NCI-H146 (cell line): ENCODE data around the gene ASB8.
A peak's percentile ranks its signal among the peaks of the same experiment; 100 is the strongest.
"Not testable (repeated sequence)": the region's sequence is repeated elsewhere in the genome, so short reads cannot be mapped to it uniquely, and the experiment has no call there.

Experiments
- DNase-seq: peaks from one replicate; lab custom pipeline; 2025; lab: John Stamatoyannopoulos, UW

ASB8 gene

GRCh38 chr12:48142818-48143674 is 14.3 kb downstream of the ASB8 start:
- no peak for DNase-seq

GRCh38 chr12:48135027-48135426 is 22.3 kb downstream of the ASB8 start:
- DNase-seq, result no peak

DNA sequence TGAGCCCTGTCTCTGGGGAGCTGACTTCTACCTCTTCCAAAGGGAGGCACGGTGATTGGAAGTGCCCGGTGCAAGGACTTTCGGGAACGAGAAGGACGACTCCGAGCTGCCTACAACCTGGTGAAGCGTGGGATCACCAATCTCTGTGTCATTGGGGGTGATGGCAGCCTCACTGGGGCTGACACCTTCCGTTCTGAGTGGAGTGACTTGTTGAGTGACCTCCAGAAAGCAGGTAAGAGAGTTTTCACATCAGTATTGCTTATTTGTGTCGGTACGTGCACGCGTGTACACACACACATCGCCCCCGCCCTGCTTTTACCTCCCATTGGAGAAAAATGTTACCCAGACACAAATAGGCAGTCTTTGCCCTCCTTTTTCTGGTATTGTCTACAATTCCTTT is 24.5 kb downstream of the ASB8 start:
- no peak for DNase-seq

DNA sequence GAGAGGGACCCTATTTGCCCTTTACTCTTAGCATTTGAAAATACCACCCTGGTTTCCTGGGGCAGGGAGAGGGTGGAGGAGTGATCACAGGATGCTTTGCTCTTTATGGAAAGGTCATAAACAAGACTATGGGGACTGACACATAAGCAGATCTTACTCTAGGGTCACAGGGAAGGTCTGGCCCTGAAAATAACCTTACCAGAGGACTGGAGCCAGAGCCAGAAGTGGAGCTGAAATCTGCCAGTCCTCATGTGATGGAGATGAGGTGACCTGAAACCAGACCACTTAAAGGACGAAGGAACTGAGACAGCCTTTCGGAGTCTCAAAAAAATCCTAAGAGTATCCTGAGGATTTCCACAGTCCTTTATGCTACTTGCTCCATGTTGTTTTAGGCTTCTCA is 25.8 kb downstream of the ASB8 start:
- DNase-seq, result no peak

DNA sequence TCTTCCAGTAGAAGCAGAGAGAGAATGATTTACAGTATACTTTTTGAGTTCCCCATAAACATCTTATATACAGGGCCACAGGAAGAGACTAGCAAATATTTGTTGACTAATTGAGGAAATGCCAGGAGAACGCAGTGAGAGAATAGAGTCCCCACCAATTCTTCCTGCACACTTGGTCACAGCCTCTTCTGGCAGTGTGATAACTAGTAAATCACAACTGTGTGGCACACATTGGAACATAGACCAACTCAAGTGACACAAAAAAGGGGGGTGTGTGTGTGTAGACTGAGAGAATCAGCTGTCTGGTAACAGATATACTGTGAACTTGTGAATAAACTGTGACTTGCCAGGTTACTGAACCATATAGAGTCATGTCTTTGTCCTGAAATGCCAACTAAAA is 27.9 kb downstream of the ASB8 start:
- DNase-seq, result no peak

- no peak for DNase-seq
Measured at GRCh38 chr12:48128800-48129199, 28.5 kb downstream of the ASB8 start.

- no peak for DNase-seq
Measured at GRCh38 chr12:48126953-48127630, 30.2 kb downstream of the ASB8 start.

DNA sequence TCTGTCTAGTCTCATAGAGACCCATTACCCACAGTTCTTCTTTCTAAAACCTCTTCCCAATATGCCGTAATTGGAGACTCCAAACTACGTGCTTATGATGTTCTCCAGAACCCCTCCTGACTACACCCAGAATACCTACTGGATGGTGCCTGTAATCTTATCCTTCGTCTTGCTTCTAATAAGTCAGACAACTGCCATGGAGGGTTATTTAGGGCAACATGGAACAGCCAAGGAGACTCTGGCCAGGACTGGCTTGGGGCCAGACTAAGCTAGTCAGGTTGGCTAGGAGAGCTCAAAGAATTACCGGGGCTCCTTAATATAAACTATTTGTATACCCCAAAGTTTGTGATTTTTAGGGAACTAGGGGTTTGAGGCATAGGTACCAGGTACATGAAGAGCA is 31.3 kb downstream of the ASB8 start:
- no peak for DNase-seq

DNA sequence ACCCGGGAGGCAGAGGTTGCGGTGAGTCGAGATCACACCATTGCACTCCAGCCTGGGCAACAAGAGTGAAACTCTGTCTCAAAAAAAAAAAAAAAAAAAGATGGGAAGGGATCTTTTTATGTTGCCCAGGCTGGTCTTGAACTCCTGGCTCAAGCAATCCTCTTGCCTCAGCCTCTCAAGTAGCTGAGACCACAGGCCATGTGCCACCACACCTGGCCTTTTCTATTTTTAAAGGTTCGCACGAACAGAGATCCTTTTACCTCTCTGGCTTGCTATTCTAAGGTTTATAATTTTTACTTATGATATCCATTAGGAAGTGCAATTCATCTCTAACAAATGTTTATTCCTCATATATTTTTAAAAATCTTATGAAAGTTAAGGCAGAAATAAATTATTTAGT is 31.8 kb downstream of the ASB8 start:
- not testable (repeated sequence) for DNase-seq

GRCh38 chr12:48123169-48123568 is 34.1 kb downstream of the ASB8 start:
- no peak for DNase-seq

- no peak for DNase-seq
Measured at GRCh38 chr12:48122065-48122834, 35.1 kb downstream of the ASB8 start.

- DNase-seq, result peak; percentile 51
Measured at GRCh38 chr12:48121522-48121921, 35.8 kb downstream of the ASB8 start.

GRCh38 chr12:48119834-48120195 is 37.5 kb downstream of the ASB8 start:
- DNase-seq, result no peak

DNA sequence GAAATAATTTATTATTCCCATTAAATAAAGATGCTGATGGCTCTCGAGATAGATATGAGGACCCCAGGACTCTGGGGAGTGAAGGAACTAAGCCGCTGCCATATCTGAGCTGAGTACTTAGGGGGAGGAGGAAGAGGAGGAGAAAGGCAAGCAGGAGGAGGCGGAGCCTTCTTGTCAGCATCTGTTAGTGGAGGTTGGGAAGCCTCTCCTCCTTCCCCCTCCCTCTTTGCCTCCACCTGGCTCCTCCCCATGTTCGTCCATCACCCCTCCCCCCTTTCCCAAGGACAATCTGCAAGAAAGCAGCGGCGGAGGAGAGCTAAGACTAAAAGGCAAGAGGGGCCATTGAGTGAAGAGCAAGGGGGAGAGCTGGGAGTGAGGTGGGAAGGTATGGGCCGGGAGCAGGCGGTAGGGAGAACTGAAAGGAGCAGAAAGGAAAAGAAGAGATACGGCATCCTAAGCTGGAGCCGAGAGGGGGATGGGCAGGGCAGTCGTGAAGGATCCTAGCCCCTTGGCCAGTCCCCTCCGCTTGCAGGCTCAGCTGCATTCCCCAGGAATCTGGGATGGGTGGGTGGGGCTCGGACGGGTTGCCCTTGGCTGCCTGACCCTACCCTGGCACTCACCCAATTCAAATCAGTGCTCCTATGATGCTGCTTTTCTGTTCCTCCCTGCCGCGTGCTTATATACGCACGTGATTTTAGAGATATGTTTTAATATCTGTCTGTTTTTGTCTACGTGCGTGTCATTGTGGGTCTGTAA is 38.1 kb downstream of the ASB8 start, which contains the start of gene PFKM:
TSS of gene PFKM (plus strand) at position 287 of the 756 bp plus-strand sequence. CDS start 3,411 bp downstream, outside the sequence.
- DNase-seq, result peak; percentile 94

GRCh38 chr12:48118284-48118871 is 38.9 kb downstream of the ASB8 start:
- DNase-seq, result peak; percentile 12

DNA sequence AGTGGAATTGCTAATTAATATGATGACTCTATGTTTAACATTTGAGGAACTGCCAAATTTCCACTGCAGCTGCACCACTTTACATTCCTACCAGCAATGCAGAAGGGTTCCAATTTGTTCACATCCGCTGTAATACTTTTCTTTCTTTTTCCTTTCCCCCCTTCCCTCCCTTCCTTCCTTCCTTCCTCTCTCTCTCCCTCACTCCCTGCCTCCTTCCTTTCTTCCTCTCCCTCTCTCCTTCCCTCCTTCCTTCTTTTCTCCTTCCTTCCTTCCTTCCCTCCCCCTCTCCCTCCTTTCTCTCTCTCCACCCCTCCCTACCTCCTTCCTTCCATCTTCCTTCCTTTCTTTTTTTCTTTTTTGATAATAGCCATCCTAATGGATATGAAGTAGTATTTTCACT is 41.4 kb downstream of the ASB8 start:
- DNase-seq, result no peak

GRCh38 chr12:48111312-48111693 is 46.0 kb downstream of the ASB8 start:
- not testable (repeated sequence) for DNase-seq

DNA sequence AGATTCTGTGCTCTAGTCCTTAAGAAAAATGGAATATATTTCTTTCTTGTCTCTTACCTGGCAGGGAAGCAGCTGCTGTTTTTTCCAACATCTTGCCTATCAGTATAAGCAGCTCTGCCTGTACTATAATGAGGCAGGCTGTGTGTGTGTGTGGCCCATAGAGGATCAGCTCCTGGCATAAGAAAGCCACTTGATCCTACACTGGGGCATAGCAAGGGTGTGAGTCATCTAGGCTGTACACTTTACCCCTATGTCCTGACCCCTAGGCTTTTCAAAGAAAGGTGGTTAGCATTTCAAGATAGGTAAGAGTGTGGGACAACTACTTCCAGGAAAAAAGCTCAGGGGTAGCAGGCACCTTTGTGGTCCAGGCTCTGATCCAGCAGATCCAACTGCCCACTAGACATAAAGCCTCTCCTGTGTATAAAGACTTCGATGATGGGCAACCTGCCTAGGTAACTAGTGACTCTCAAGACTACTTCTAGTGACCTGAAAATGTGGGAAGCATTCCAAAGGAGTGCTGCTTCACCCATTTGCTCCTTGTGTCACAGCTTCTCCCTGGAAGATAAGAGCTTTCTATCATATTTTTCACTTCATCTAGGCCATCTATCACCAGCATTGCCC is 46.5 kb downstream of the ASB8 start:
- DNase-seq, result no peak

DNA sequence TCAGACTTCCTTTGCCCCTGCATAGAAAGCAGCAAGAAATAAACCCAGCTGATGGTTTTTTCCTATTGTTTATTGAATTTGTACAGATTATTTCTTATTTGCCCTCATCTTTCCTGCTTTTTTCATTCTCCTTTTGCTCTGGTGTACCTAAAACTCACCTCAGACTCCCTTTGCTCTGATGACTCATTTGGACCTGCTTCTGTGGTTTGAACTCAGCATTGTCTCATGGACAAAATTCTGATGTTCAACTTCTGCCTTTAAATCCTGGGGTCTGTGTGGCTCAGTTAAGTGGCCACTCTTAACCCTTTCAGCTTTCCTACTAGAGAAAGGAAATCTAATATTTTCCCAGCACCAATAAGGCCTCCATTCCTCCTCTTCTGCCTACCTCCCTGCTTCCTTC is 47.9 kb downstream of the ASB8 start:
- DNase-seq, result no peak

DNA sequence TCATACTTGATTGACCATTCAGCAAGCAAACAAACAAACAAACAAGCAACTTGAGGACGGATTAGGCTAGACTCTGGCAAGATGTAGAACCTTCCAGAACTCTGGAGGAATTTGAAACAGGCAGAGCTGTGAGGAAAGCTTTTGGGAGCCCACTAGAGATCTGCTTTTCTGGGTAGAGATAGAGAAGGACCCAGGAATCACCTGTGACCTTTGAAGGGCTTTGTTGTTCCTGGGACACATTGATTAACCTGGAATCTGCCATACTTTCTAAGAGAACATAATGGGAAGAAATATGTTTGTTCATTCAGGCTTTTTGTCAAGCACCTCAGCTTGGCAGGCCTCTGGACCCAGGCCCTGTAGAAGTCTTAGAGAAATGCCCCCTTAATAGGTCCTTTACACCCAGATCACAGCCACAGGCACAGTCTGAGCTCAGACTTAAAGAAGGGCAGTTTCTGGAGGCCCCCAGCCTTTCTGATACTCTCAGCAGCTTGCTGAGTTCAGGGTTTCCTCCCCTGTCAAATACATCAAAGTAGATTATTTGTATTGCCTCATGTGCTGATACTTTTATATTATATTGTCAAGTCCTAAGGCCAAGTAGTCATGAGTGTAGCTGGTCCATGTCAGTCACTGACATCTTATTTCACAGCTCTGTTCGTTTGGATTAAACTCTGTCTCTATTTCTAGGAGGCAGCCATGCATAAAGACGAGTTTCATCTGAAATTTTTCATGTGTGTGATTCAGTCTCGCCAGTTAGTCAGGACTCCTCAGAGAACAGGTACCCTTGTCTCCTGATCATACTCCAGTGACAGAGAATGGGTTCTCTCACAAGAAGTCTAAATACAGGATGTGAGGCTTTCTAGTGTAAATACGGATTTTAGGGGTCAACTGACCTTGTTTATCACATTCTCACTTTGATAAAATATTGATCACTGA is 50.4 kb downstream of the ASB8 start:
- DNase-seq, result no peak
